HFFc6 (cell line): ENCODE measurements around the gene MAMSTR. TPM values are rescaled to one million over a fixed set of nuclear protein-coding genes. Genes with fewer than 3 reads are reported as not detected.

ENCODE experiments used
- DNase-seq: peaks from one replicate; pipeline ENCODE4 v3.0.0-alpha.2; 2018
- H3K27ac Mint-ChIP-seq: 2 replicates; pipeline ENCODE4 v1.8.0; 2020; ENCODE audit warnings: mild to moderate bottlenecking, mixed read lengths
- H3K27me3 Mint-ChIP-seq: 2 replicates; pipeline ENCODE4 v1.8.0; 2021; ENCODE audit warnings: mild to moderate bottlenecking, moderate library complexity, mixed read lengths; ENCODE audit not compliant: insufficient read depth
- H3K36me3 Mint-ChIP-seq: 2 replicates; pipeline ENCODE4 v1.8.0; 2021; ENCODE audit warnings: low read depth, mixed read lengths
- H3K4me1 Mint-ChIP-seq: 2 replicates; pipeline ENCODE4 v1.8.0; 2020; ENCODE audit warnings: low read depth, mixed read lengths
- H3K4me3 Mint-ChIP-seq: 2 replicates; pipeline ENCODE4 v1.8.0; 2020; ENCODE audit warnings: mild to moderate bottlenecking, moderate library complexity, mixed read lengths
- H3K9me3 Mint-ChIP-seq: 2 replicates; pipeline ENCODE4 v1.8.0; 2020; ENCODE audit warnings: mild to moderate bottlenecking, mixed read lengths
- CTCF ChIP-seq: fragments of 200-600 bp; sonication (generic); IDR thresholded peaks from 2 replicates; pipeline ENCODE4 v1.5.0; 2021; ENCODE audit warnings: antibody characterized with exemption, mild to moderate bottlenecking
- total RNA-seq, 6 experiments: library from RNA; stranded (reverse); fragmentation: NEBNext Ultra II Directional; extraction: Animal tissue kit (Norgen Biotek cat#: 25700); gene quantifications; 2 replicates in 1 of 6; 3 replicates in 5 of 6; pipeline ENCODE4 v1.2.3, GENCODE V29; 2021

The MAMSTR gene
- total RNA-seq, 6 experiments from 2014 or later, result 2.7 to 4.5 (median 3.0) TPM

- Mint-ChIP-seq H3K27ac (peak overlapping the region; percentile 83), H3K27me3 (no peaks in the 10 kb centered on the region; the same call in none of the 2 replicates), H3K9me3 (no peaks in the 10 kb centered on the region), H3K4me3 (peak overlapping the region; percentile 82), H3K36me3 (no peaks in the 10 kb centered on the region), H3K4me1 (peaks cover 48% of the 10 kb centered on the region)
- TF ChIP-seq CTCF, result no peak
- DNase-seq, result peak; percentile 38
These were observed 2.8 kb downstream of the MAMSTR start for GRCh38 chr19:48716562-48717291.

DNA sequence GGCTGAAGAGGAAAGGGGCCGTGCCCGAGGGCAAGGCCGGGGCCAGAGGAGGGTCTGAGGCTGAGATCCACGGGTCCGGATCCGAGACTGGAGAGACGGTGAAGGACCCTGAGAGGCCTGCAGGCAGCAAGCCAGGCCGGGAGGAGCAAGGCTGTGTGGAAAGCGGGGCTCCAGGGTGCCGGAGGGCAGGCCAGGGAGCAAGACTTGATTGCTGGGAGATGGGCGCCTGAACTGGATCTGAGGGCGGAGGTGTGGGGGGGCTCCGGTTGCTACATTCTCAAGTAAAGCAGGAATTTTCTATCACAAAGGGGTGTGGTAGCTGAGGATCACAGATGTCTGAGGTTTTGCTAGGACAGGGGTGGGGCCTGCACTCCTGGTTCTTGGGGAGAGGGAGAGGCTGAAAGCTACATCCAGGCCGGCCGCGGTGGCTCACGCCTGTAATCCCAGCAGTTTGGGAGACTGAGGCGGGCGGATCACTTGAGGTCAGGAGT lies 3.8 kb downstream of the MAMSTR start:
- Mint-ChIP-seq H3K4me3 (peak overlapping the region; percentile 82), H3K27ac (peak overlapping the region; percentile 83)

GRCh38 chr19:48714759-48715675 lies 4.5 kb downstream of the MAMSTR start:
- no peak for DNase-seq
- peak overlapping the region; percentile 83 for H3K27ac Mint-ChIP-seq
- H3K4me3 Mint-ChIP-seq, result peak overlapping the region; percentile 82
- H3K9me3 Mint-ChIP-seq, result no peaks in the 10 kb centered on the region; the same call in 1 of the 2 replicates
- H3K36me3 Mint-ChIP-seq, result no peaks in the 10 kb centered on the region; the same call in 1 of the 2 replicates
- no peaks in the 10 kb centered on the region; the same call in none of the 2 replicates for H3K27me3 Mint-ChIP-seq
- no peak for TF ChIP-seq CTCF
- H3K4me1 Mint-ChIP-seq, result peaks cover 42% of the 10 kb centered on the region

More for the DNA sequence above, 3.8 kb downstream of the MAMSTR start:
- no peak for DNase-seq
- no peaks in the 10 kb centered on the region; the same call in none of the 2 replicates for H3K27me3 Mint-ChIP-seq
- H3K36me3 Mint-ChIP-seq, result no peaks in the 10 kb centered on the region; the same call in 1 of the 2 replicates
- peaks cover 48% of the 10 kb centered on the region for H3K4me1 Mint-ChIP-seq
- TF ChIP-seq CTCF, result no peak
- no peaks in the 10 kb centered on the region; the same call in 1 of the 2 replicates for H3K9me3 Mint-ChIP-seq

DNA sequence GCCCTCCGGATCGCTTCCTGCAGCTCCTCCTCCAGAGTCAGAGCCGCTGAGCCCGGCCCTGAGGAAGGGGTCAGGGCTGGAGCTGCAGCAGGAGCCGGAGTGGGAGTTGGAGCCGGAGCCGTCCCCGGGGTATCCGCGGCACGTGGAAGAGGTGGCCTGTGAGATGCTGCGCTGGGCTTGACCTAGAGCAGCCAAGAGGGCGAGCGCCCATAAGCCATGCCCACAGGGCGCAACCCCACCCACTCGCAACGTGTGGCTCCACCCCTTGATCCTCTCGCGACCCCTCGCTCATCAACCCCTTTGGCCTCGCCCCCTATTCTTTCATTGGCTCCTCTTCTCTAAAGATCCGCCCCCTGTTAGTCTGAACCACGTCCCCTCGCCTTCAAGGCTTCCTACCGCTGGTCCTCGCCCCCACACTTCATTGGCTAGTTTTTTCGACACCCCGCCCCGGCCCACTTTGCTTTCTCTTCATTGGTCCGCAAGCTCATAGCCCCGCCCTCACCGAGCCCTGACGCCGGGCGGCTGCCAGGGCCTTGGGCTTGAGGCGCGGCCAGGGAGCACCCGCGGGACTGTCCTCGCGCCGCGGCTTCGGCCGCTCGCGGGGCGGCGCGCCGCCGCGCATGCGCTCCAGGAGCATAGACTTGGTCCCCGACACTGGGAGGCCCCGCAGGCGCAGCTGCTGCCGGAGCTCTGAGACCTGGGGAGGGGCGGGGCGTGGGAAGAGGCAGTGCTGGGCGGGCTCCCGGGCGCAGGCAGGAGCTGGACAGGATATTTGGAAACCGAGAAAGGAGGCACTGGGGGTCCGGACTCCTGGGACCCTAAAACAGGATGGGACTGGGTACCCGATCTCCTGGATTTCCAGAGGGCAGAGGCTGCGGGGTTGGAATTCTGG lies 5.4 kb downstream of the MAMSTR start:
- peak overlapping the region; percentile 88 for H3K4me3 Mint-ChIP-seq
- DNase-seq, result peak; percentile 99
- peaks cover 42% of the 10 kb centered on the region for H3K4me1 Mint-ChIP-seq
- H3K27me3 Mint-ChIP-seq, result no peaks in the 10 kb centered on the region; the same call in none of the 2 replicates
- no peaks in the 10 kb centered on the region; the same call in 1 of the 2 replicates for H3K9me3 Mint-ChIP-seq
- no peaks in the 10 kb centered on the region; the same call in 1 of the 2 replicates for H3K36me3 Mint-ChIP-seq
- TF ChIP-seq CTCF, result no peak
- H3K27ac Mint-ChIP-seq, result peak overlapping the region; percentile 83
